ENCODE data around the gene GALNT10.

GRCh38 chr5:154342963-154343362 is 152.4 kb downstream of the GALNT10 start:
- TF ChIP-seq CTCF (IDR thresholded peaks at IDR 0.05) (no peak), EZH2 (IDR thresholded peaks at IDR 0.05) (no peak)
